Measurements from ENCODE around the gene B4GALNT2.
"Not testable (repeated sequence)": the region's sequence is repeated elsewhere in the genome, so short reads cannot be mapped to it uniquely, and the experiment has no call there.

The B4GALNT2 gene

DNA sequence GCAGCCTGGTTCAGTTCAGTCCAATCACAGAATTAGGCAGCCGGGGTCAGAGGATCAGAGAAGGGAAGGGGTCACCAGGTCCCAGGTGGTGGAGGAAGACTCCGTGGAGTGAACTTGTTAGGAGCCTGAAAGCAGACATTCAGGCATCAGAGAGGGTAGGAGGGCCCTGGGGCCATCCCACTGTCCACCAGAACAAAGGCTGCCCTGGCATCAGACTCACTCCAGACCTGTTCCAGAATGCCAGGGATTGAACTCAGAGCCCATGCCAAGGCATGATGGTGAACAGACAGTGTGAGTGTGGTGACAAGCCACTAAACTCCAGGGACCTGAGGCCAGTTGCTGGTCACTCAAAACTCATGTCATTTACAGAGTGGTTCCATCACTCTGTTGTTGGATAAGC is 37.6 kb downstream of the B4GALNT2 start:
- Histone ChIP-seq H3K4me3 (replicated peaks; ENCODE audit: low read depth, low read length) (no peak overlapping the region), H3K27me3 (replicated peaks; ENCODE audit: control insufficient read depth, insufficient read depth, low read length) (no peaks in the 10 kb centered on the region; the same call in 1 of the 2 replicates), H3K36me3 (ENCODE audit: control insufficient read depth, insufficient read depth, low read length) (no peaks in the 10 kb centered on the region)
- DNase-seq (ENCODE audit: extremely low read depth, insufficient read length) = no peak
- TF ChIP-seq, protein P1, sequence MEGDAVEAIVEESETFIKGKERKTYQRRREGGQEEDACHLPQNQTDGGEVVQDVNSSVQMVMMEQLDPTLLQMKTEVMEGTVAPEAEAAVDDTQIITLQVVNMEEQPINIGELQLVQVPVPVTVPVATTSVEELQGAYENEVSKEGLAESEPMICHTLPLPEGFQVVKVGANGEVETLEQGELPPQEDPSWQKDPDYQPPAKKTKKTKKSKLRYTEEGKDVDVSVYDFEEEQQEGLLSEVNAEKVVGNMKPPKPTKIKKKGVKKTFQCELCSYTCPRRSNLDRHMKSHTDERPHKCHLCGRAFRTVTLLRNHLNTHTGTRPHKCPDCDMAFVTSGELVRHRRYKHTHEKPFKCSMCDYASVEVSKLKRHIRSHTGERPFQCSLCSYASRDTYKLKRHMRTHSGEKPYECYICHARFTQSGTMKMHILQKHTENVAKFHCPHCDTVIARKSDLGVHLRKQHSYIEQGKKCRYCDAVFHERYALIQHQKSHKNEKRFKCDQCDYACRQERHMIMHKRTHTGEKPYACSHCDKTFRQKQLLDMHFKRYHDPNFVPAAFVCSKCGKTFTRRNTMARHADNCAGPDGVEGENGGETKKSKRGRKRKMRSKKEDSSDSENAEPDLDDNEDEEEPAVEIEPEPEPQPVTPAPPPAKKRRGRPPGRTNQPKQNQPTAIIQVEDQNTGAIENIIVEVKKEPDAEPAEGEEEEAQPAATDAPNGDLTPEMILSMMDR (IDR thresholded peaks at IDR 0.05; ENCODE audit: insufficient read depth, low read length, poor library complexity, severe bottlenecking) = no peak

DNA sequence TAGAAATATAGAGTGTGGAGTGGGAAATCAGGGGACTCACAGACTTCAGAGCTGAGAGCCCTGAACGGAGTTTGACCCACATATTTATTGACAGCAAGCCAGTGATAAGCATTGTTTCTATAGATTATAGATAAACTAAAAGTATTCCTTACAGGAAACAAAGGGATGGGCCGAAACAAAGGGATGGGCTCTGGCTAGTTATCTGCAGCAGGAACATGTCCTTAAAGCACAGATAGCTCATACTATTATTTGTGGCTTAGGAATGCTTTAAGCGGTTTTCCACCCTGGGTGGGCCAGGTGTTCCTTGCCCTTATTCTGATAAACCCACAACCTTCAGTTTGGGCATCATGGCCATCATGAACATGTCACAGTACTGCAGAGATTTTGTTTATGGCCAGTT is 38.1 kb downstream of the B4GALNT2 start:
- not testable (repeated sequence) for H3K36me3 ChIP-seq (ENCODE audit: control insufficient read depth, insufficient read depth, low read length); H3K4me3 ChIP-seq (replicated peaks; ENCODE audit: low read depth, low read length); H3K27me3 ChIP-seq (replicated peaks; ENCODE audit: control insufficient read depth, insufficient read depth, low read length); DNase-seq (ENCODE audit: extremely low read depth, insufficient read length)

DNA sequence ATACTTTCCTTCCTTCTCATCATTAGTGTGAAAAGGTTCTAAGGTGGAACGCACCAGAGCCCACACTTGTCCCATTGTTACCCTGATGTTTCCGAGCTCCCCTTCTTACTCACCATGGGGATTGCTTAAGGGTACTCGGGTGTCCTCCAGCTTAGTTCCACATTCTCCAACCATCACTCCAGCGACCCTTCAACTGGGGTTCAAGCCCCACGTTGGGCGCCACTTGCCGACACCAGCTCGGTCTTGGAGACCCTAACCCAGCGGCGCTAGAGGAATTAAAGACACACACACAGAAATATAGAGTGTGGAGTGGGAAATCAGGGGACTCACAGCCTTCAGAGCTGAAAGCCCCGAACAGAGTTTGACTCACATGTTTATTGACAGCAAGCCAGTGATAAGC is 43.4 kb downstream of the B4GALNT2 start:
- H3K36me3 ChIP-seq (ENCODE audit: control insufficient read depth, insufficient read depth, low read length); H3K4me3 ChIP-seq (replicated peaks; ENCODE audit: low read depth, low read length); DNase-seq (ENCODE audit: extremely low read depth, insufficient read length); H3K27me3 ChIP-seq (replicated peaks; ENCODE audit: control insufficient read depth, insufficient read depth, low read length): not testable (repeated sequence)

DNA sequence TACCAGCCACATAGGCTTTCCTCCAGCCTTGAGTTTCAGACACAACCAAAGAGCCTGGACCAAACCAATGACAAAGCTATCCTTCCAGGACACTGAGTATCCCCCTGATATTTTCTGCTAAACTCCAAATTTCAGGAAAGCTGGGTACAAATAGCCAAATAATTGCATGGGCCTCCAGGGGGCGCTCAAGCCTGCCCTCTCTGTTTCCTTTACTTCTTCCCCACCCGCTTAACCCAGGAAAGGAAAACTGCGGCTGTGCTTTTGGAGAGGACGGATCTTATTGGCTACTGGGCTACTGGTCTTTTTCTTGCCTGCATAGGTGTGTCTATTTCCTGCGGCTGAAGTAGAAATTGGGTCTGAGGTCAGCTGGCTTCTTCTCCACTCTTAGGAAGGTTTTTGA is 47.7 kb downstream of the B4GALNT2 start:
- TF ChIP-seq, protein P1 (IDR thresholded peaks at IDR 0.05; ENCODE audit: insufficient read depth, low read length, poor library complexity, severe bottlenecking) = peak; percentile 85
- no peaks in the 10 kb centered on the region for H3K36me3 ChIP-seq (ENCODE audit: control insufficient read depth, insufficient read depth, low read length)
- no peak for DNase-seq (ENCODE audit: extremely low read depth, insufficient read length)
- H3K27me3 ChIP-seq (replicated peaks; ENCODE audit: control insufficient read depth, insufficient read depth, low read length) = no peaks in the 10 kb centered on the region
- H3K4me3 ChIP-seq (replicated peaks; ENCODE audit: low read depth, low read length) = no peak overlapping the region

DNA sequence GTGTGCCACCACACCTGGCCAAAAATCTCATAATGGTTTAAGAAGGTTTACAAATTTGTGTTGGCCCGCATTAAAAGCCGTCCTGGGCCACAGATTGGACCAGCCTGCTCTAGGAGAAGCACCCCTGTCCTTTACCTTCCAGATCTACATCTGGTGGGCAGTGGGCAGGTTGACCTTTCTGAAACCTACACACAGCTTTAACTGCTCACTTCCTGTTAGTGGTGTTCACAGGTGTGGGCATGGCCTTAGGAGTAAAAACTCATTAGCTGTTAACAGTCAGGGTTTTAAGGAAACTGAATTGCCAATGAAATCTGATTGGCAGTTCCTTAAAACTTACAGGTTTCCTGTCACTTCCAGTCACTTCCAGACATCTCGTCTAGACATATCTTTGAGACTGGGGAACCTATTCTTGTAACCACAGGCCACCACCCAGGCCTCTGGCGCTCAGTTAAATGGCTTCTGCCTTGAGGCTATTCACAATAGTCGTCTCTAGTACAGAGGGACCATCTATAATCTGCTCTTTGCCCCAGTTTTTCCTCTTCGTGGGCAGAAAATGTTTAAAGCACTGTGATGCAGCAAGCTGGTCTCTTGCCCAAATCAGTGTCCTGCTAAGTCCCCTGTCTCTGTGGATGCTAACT is 48.5 kb downstream of the B4GALNT2 start:
- Histone ChIP-seq H3K4me3 (replicated peaks; ENCODE audit: low read depth, low read length) (no peak overlapping the region), H3K27me3 (replicated peaks; ENCODE audit: control insufficient read depth, insufficient read depth, low read length) (no peaks in the 10 kb centered on the region), H3K36me3 (ENCODE audit: control insufficient read depth, insufficient read depth, low read length) (no peaks in the 10 kb centered on the region)
- DNase-seq (ENCODE audit: extremely low read depth, insufficient read length) = no peak
- TF ChIP-seq, protein P1 (IDR thresholded peaks at IDR 0.05; ENCODE audit: insufficient read depth, low read length, poor library complexity, severe bottlenecking) = no peak

DNA sequence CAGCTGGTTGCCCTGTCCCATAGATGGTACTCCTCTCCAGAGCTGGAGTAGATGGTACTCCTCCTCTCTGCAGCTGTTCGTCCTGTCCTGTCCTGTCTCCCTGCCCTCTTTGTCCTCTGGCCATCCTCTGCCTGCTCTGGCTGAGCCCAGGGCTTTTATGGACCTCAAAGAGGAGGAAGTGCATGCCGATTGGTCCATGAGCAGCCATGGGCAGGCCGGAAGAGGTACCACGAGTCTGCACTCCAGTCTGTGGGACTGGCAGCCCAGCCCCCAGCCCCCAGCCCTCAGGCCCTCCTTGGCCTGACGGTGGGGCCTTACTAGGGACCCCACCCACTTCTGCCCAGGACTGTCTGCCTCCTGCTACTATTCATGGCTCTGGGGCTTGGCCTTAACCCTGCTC is 50.8 kb downstream of the B4GALNT2 start:
- no peaks in the 10 kb centered on the region for H3K27me3 ChIP-seq (replicated peaks; ENCODE audit: control insufficient read depth, insufficient read depth, low read length)
- TF ChIP-seq, protein P1 (IDR thresholded peaks at IDR 0.05; ENCODE audit: insufficient read depth, low read length, poor library complexity, severe bottlenecking) = no peak
- H3K4me3 ChIP-seq (replicated peaks; ENCODE audit: low read depth, low read length) = no peak overlapping the region
- H3K36me3 ChIP-seq (ENCODE audit: control insufficient read depth, insufficient read depth, low read length) = no peaks in the 10 kb centered on the region
- DNase-seq (ENCODE audit: extremely low read depth, insufficient read length) = no peak

DNA sequence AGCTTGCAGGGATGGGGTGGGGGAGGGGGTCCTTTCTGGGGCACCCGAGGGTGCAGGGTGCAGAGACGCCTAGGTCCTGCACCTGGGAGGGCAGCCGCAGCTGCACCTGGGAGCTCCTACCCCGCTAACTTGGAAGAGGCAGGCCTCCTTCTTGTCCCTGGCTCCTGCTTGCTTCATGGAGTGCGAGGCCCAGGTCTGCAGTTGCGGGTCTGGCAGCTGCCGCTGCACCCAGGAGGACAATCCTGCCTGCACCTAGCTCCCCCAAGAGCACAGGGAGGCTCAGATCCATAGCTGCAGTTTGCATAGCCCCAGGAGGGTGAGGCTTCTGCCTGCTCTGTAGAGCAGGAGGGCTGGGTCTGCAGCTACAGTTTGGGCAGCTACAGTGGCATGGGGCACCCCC is 51.2 kb downstream of the B4GALNT2 start:
- no peak overlapping the region for H3K4me3 ChIP-seq (replicated peaks; ENCODE audit: low read depth, low read length)
- DNase-seq (ENCODE audit: extremely low read depth, insufficient read length) = no peak
- H3K36me3 ChIP-seq (ENCODE audit: control insufficient read depth, insufficient read depth, low read length) = no peaks in the 10 kb centered on the region
- H3K27me3 ChIP-seq (replicated peaks; ENCODE audit: control insufficient read depth, insufficient read depth, low read length) = no peaks in the 10 kb centered on the region
- TF ChIP-seq, protein P1 (IDR thresholded peaks at IDR 0.05; ENCODE audit: insufficient read depth, low read length, poor library complexity, severe bottlenecking) = no peak

DNA sequence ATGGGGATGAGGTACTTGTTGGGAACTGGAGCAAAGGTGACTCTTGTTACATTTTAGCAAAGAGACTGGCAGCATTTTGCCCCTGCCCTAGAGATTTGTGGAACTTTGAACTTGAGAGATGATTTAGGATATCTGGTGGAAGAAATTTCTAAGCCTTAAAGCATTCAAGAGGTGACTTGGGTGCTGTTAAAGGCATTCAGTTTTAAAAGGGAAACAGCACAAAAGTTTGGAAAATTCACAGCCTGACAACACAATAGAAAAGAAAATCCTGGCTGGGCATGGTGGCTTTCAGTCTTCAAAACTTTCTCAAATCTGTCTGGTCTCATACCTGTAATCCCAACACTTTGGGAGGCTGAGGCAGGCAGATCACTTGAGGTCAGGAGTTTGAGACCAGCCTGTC is 52.0 kb downstream of the B4GALNT2 start:
- not testable (repeated sequence) for H3K4me3 ChIP-seq (replicated peaks; ENCODE audit: low read depth, low read length); H3K27me3 ChIP-seq (replicated peaks; ENCODE audit: control insufficient read depth, insufficient read depth, low read length); H3K36me3 ChIP-seq (ENCODE audit: control insufficient read depth, insufficient read depth, low read length); DNase-seq (ENCODE audit: extremely low read depth, insufficient read length)

DNA sequence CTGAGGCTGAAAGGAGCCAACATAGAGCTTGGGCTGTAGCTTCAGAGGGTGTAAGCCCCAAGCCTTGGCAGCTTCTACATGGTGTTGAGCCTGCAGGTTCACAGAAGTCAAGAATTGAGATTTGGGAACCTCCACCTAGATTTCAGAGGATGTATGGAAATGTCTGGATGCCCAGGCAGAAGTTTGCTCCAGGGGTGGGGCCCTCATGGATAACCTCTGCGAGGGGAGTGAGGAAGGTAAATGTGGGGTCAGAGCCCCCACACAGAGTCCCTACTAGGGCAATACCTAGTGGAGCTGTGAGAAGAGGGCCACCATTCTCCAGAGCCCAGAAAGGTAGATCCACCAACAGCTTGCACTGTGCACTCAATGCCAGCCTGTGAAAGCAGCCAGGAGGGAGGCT is 52.8 kb downstream of the B4GALNT2 start:
- not testable (repeated sequence) for H3K4me3 ChIP-seq (replicated peaks; ENCODE audit: low read depth, low read length); H3K27me3 ChIP-seq (replicated peaks; ENCODE audit: control insufficient read depth, insufficient read depth, low read length); H3K36me3 ChIP-seq (ENCODE audit: control insufficient read depth, insufficient read depth, low read length); DNase-seq (ENCODE audit: extremely low read depth, insufficient read length)
